GM18520 (cell line): ENCODE measurements around the gene AGBL4.
"Not testable (repeated sequence)": the region's sequence is repeated elsewhere in the genome, so short reads cannot be mapped to it uniquely, and the experiment has no call there.

ENCODE experiments used
- ATAC-seq: cut with Tn5 transposase; IDR thresholded peaks from one replicate; pipeline ENCODE4 v1.9.1; 2021; ENCODE audit not compliant: unreplicated experiment

The AGBL4 gene

GRCh38 chr1:49319426-49319963 lies 704.3 kb downstream of the AGBL4 start:
- no peak for ATAC-seq

GRCh38 chr1:49318218-49318617 lies 705.5 kb downstream of the AGBL4 start:
- ATAC-seq: no peak

- no peak for ATAC-seq
Observed at GRCh38 chr1:49307457-49307856, 716.3 kb downstream of the AGBL4 start.

DNA sequence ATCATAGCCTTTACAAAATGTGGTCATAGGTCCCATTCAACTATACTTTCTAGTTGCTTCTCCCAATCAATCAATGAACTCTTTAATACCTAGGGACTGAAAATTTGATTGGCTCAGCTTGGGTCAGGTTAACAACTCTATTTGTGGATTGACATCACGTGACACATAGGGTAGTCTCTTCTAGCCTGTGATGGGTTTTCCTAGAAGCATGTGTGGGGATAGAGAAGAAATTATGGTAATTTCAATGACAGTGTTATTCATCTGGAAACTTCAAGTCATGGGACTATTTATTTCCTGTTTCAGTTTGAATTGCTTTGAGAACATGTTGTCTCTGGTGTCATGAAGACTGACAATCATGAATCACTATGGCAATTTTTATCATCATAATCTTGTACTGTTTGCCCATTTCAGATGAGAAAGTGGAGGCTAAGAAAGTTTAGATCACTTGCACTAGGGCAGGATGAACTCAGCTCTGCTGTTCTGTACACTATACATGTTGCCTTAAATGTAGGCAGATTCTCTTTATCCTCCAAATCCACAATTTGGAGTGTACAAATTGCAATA lies 717.2 kb downstream of the AGBL4 start:
- no peak for ATAC-seq

GRCh38 chr1:49302400-49302799 lies 721.4 kb downstream of the AGBL4 start:
- ATAC-seq: not testable (repeated sequence)

DNA sequence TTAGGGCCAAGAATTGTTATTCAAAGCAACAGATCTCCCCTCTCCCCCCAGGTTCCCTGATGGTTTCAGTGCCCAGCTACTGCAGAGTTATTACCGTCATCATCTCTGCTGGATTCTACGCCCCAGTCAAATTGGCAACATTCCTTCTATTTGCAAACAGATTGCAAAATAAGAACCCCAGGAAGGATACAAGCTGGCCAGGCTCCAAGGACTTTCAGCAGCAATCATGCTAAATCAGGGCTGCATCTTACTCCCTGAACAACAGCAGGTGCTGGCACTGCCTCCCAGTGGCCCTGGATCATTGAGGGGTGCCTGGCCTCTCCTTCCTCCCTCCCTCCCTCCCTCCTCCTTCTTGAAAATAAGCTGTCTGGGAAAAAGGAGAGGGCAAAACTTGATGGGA lies 725.5 kb downstream of the AGBL4 start:
- ATAC-seq: no peak

DNA sequence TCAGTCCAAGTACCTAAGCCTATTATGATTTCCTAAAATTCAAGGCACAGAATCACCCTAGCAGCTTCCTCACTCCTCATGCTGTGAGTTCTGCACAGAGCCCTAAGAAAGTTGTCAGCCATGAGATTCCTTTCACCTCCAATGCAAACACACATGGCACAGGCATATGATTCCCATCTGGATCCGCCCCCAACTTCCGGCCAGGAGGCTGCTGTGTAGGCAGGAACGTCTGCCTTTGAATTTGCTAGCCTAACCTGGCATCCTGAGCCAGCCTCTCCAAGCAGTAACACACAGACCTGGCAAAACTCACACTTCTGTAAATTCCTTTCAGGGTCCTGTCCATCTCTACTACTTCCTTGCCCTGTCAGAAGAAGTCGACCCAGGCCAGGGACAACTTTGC lies 726.0 kb downstream of the AGBL4 start:
- ATAC-seq: no peak

DNA sequence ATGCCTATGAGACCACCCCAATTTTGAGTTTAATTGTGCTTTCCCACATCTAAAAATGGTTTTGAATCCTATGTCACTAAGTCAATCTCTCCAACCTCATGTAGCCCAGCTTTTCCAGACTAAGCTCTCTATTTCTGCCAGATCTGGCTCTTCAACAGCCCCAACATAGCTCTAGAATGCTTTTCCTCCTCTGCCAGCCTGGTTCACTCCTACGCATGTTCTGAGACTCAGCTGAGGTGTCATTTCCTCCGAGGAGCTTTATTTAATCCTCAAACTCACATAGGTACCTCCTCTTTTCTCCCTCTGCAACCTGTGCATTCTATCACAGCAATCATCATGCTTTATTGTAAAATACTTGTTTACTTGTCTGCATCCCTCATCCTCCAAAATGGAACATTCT lies 729.2 kb downstream of the AGBL4 start:
- no peak for ATAC-seq

GRCh38 chr1:49293016-49293415 lies 730.7 kb downstream of the AGBL4 start:
- ATAC-seq: no peak

- not testable (repeated sequence) for ATAC-seq
Observed at GRCh38 chr1:49257211-49258049, 766.3 kb downstream of the AGBL4 start.

DNA sequence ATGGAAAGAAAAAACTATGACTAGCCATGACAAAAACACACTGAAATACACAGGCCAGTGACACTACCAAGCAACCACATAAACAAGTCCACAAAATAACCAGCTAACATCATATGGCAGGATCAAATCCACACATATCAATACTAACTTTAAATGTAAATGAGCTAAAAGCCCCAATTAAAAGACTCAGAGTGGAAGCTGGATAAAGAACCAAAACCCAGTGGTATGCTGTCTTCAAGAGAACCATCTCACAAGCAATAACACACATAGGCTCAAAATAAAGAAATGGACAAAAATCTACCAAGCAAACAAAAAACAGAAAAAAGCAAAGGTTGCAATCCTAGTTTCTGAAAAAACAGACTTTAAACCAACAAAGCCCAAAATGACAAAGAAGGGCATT lies 770.8 kb downstream of the AGBL4 start:
- no peak for ATAC-seq

DNA sequence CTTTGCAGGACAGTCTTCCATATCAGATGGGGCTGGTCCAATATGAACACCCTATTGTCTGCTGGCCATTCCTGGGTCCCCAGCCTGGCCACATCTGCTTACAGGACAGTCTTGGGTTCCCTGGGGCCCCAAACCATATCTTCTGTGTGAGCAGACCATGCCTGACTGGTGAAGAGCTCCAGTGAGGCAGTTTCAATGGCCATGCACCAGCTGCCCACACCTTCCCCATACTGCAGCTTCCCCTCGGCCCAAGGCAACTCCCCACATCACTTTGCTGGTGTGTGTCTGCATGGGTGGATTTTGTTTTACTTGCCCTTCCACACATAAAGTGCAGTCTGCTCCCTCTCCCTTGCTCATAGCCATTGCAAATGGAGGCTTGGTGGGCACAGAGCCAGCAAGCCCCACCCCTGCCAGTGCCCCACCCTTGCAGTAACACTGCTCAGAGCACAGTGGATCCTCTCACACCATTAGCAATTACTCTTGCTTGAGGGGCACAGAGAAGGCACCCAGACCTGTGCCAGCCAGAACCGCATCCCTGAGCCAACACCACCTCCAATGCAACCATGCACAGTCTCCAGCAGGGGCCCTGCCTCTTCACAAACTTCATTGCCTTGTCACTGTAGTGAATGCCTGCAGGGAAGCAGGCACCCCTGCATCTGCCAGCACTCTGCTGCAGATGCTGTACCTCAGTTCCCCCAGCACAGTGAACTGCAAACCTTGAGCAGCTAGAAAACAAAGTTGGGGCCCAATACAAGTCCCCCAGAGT lies 772.6 kb downstream of the AGBL4 start:
- no peak for ATAC-seq

GRCh38 chr1:49240709-49241221 lies 783.0 kb downstream of the AGBL4 start:
- ATAC-seq: no peak

DNA sequence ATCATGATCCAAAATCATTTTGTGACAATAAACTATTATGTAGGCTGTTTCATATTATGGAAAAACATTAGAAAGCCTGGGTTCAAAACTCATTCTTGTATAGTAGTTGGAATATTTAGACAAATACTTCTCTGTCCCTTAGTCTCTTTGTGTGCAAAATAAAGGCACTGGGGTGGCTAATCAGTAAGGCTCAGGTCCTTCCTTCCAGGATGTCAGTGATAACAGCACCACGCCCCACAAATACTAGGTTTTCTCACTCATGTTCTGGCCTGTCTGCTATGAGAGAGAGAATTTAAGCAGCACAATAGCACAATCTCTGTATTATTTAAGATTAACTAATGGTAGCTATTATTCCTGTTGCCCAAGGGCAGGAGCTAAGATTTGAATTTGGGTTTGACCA lies 788.8 kb downstream of the AGBL4 start:
- no peak for ATAC-seq

GRCh38 chr1:49229555-49229954 lies 794.2 kb downstream of the AGBL4 start:
- no peak for ATAC-seq

- ATAC-seq: no peak
Observed at GRCh38 chr1:49226758-49227157, 797.0 kb downstream of the AGBL4 start.

DNA sequence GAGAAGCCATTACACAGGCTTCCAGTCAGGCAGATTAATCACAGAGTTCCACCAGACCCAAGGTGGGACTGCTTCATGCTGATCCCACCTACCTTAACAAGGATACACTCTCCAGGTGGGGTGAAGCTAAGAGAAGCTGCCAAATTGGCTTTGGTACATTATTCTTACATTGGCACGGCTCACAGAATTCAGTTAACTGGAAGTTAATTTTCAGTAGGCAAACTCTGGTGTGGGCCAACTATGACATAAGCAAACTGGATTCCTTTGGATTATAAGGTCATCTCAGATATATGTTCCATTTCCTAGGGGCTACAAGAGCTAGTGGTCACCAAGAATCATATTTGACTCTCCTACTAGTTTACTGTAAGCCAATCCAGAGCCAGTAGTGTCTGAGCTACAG lies 798.3 kb downstream of the AGBL4 start:
- ATAC-seq: no peak

GRCh38 chr1:49213301-49213700 lies 810.5 kb downstream of the AGBL4 start:
- ATAC-seq: no peak

- ATAC-seq: no peak
Observed at GRCh38 chr1:49208712-49209111, 815.0 kb downstream of the AGBL4 start.

DNA sequence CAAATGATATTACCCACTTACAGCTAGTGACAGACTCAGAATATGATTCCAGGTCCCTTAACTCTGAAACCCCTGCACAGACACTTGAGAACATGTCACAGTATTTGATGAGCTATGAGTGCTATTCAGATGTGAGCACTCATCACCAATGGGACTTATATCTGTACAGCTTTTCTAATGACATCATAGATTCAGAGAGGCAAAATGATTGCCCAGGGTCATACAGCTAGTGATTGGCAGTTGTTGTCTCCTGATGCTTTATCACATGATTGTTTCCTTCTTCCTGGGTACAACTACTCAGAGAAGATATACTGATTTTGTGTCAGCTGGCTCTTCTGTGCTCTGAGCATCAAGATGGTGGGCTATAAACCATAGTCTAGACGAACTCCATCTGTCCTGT lies 819.0 kb downstream of the AGBL4 start:
- no peak for ATAC-seq

- no peak for ATAC-seq
Observed at GRCh38 chr1:49200738-49201137, 823.0 kb downstream of the AGBL4 start.
